OCI-LY1 (cell line): Measurements from ENCODE around the gene KCNH6.

Experiments
- EZH2 ChIP-seq: fragments of 200-600 bp; sonication (generic), shearing (Covaris generic); IDR thresholded peaks from 2 replicates; pipeline ENCODE4 v1.8.0; 2017; ENCODE audit warnings: borderline replicate concordance, mixed run types, mild to moderate bottlenecking, antibody characterized with exemption, low read length, moderate library complexity, mixed read lengths
- TF ChIP-seq, protein P1 (sequence below): fragments of 200-600 bp; sonication (generic), shearing (Covaris generic); IDR thresholded peaks from 2 replicates; pipeline ENCODE4 v1.5.1; 2017; ENCODE audit warnings: mild to moderate bottlenecking, antibody characterized with exemption, low read length, moderate library complexity, mixed read lengths

GRCh38 chr17:63595132-63595531 lies 72.0 kb downstream of the KCNH6 start:
- TF ChIP-seq EZH2, result no peak
- TF ChIP-seq, protein P1, sequence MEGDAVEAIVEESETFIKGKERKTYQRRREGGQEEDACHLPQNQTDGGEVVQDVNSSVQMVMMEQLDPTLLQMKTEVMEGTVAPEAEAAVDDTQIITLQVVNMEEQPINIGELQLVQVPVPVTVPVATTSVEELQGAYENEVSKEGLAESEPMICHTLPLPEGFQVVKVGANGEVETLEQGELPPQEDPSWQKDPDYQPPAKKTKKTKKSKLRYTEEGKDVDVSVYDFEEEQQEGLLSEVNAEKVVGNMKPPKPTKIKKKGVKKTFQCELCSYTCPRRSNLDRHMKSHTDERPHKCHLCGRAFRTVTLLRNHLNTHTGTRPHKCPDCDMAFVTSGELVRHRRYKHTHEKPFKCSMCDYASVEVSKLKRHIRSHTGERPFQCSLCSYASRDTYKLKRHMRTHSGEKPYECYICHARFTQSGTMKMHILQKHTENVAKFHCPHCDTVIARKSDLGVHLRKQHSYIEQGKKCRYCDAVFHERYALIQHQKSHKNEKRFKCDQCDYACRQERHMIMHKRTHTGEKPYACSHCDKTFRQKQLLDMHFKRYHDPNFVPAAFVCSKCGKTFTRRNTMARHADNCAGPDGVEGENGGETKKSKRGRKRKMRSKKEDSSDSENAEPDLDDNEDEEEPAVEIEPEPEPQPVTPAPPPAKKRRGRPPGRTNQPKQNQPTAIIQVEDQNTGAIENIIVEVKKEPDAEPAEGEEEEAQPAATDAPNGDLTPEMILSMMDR, result no peak
